ENCODE data around the gene CCDC7.

DNA sequence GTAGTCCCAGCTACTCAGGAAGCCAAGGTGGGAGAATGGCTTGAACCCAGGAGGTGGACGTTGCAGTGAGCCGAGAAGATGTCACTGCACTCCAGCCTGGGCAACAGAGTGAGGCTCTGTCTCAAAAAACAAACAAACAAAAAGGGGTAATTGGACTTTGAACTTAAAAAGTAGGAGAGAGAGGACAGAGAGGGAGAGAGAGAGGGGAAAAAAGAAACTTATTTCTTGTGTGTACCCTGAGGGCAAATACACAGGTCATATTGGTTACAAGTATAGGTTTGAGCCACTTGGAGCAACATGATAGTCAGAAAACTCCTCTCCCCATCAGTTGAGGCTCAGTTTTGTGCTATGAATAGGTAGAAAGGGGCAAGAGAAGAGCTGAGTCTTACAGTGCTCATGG, 42.8 kb upstream of the CCDC7 start:
- TF ChIP-seq POLR2AphosphoS5 (IDR thresholded peaks at IDR 0.05; ENCODE audit: low read depth, low read length), result no peak
- TF ChIP-seq POLR2A (IDR thresholded peaks at IDR 0.05; ENCODE audit: low read depth, low read length), result no peak
- TF ChIP-seq POU2F2 (IDR thresholded peaks at IDR 0.05; ENCODE audit: low read depth, low read length), result no peak

Data from GM12891 (cell line).